ENCODE results near the gene CNN3.

Gene CNN3

GRCh38 chr1:94854458-94855306 lies 72.2 kb downstream of the CNN3 start:
- peak; percentile 84 to 89 for DNase-seq

GRCh38 chr1:94852788-94853187 lies 74.1 kb downstream of the CNN3 start:
- no peak for DNase-seq

DNA sequence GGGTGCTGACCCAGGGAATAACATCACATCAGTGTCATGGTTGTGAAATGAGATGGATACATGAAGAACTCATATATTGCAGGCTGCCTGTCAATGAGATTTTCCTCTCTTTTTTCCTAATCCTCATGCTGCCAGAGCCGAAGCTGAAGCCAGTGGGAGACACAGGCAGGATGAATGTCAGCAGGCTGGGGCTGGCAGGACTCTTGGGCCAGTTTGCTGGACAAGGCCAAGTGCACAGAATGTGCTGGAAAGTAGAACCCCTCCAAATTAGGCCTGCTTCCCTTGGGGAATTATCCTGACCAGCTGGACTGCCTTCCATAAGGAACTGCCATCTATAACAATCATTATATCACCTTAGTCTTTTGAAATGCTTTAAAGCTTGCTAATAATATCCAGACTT lies 75.3 kb downstream of the CNN3 start:
- DNase-seq = no peak
